HT1080 (cell line): ENCODE data around the gene ZNF658. TPM values are rescaled to one million over a fixed set of nuclear protein-coding genes. Genes with fewer than 3 reads are reported as not detected.
"Not testable (repeated sequence)": the region's sequence is repeated elsewhere in the genome, so short reads cannot be mapped to it uniquely, and the experiment has no call there.

Experiments used
- DNase-seq: peaks from one replicate; pipeline ENCODE4 v3.0.0-alpha.2; 2015; ENCODE audit warnings: low read depth
- polyA plus RNA-seq, 2 experiments: library from polyadenylated mRNA; depleted of rRNA; stranded (reverse); fragments of >200 nt; gene quantifications; 2 replicates each; pipeline ENCODE4 v1.2.3, GENCODE V29; 2015
- small RNA-seq: library from RNA; depleted of rRNA; stranded (forward); fragments of <200 nt; gene quantifications from one replicate; pipeline ENCODE3, GENCODE V24; 2014
- total RNA-seq: library from RNA; depleted of rRNA; stranded (reverse); fragments of >200 nt; shearing (Covaris generic); gene quantifications from 2 replicates; pipeline ENCODE4 v1.2.3, GENCODE V29; 2014; rRNA removed

ZNF658 gene
- total RNA-seq, result 2.2 and 2.6 TPM in 2 replicates
- polyA plus RNA-seq (2015; cell fraction: cytosol; rRNA removed), result 1.4 and 2.0 TPM in 2 replicates
- 4.1 and 5.3 TPM in 2 replicates for polyA plus RNA-seq (2015; cell fraction: nucleus; rRNA removed)

GRCh38 chr9:66900490-66901131 is at the start of gene ZNF658:
TSS of gene ZNF658 (plus strand) at chr9:66900725. CDS start at chr9:66903562, 2,837 bp downstream.
- peak; percentile 82 for DNase-seq

GRCh38 chr9:66861732-66862131 is 38.8 kb upstream of the ZNF658 start:
- not testable (repeated sequence) for DNase-seq

GRCh38 chr9:66868660-66869059 is 31.9 kb upstream of the ZNF658 start:
- not testable (repeated sequence) for DNase-seq

DNA sequence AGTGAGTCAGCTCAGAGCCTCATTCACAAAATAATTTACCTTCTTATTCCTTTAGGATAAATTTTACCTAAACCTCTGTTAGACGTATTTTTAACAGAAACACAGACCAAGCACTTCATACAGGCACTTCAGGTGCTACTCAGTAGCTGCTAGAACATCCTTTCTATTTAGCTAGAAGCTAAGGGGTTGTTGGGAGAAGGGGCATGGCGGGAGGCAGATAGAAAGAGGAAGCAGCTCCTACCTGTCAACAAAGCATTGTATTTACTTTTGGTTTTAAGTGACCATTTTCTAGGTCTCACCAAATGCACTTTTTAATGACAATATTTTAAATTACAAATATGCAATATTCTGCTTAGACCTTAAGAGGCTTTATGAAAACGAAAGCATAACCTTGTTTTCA is 19.9 kb upstream of the ZNF658 start:
- not testable (repeated sequence) for DNase-seq

DNA sequence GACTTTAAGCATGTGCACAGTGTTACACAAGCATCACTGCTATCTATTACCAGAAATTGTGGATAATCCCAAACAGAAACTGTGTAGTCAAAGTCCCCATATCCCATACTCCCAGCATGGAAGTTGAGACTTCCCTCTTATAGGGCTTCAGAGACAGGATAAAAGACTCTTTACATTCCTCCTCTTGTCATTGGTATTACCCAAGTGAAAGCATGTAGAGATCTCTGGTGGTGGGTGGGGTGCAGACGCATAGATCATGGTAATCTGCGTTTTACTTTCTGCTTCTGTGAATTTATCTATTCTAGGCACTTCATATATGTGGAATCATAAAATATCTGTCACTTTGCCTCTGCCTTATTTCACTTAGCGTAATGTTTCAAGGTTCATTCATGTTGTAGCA is 18.7 kb upstream of the ZNF658 start:
- DNase-seq, result not testable (repeated sequence)

DNA sequence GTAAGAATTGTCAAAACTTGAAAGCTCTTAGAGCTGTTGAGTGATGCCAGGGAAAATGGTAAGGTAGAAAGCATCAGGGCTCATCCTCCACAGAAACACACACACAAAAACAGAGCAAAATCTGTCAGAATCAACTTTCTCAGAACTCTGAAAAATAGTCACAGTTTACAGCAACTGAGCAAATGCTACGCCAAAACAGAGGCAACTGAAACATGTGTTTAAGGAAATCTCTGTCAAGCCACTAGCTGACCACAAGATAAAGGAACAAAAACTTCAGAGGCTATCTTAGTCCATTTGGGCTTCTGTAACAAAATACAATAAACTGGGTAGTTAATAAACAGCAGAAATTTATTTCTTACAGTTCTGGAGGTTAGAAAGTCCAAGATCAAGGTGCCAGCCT is 10.2 kb upstream of the ZNF658 start:
- not testable (repeated sequence) for DNase-seq

DNA sequence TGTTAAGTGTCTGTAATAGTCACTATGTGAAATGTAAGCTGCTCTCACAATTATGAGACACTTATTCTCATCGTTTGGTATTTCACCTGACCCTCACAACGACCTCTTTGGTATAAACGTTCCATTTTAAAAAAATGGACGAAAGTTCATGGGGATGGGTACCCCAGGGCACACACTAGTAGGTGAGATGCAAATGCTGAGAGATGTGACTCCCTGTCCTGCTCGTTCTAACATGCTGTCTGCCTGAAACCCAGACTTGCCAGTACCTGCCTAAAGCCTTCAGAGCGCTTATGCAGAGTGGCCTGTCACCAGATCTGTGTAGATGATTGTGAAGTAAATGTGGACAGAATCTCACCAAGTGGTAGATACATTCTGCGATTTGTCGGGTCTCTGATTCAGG is 616 bp downstream of the ZNF658 start:
- not testable (repeated sequence) for DNase-seq

- not testable (repeated sequence) for DNase-seq
These were observed 9.0 kb downstream of the ZNF658 start for GRCh38 chr9:66909560-66909959.

DNA sequence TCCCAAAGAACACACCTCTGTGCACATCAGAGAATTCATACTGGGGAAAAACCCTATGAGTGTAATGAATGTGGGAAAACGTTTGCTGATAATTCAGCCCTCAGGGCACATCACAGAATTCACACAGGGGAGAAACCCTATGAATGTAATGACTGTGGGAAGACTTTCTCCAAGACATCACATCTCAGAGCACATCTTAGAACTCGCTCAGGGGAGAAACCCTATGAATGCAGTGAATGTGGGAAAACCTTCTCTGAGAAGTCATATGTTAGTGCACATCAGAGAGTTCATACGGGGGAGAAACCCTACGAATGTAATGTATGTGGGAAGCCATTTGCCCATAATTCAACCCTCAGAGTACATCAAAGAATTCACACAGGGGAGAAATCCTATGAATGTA is 19.5 kb downstream of the ZNF658 start:
- DNase-seq, result not testable (repeated sequence)

DNA sequence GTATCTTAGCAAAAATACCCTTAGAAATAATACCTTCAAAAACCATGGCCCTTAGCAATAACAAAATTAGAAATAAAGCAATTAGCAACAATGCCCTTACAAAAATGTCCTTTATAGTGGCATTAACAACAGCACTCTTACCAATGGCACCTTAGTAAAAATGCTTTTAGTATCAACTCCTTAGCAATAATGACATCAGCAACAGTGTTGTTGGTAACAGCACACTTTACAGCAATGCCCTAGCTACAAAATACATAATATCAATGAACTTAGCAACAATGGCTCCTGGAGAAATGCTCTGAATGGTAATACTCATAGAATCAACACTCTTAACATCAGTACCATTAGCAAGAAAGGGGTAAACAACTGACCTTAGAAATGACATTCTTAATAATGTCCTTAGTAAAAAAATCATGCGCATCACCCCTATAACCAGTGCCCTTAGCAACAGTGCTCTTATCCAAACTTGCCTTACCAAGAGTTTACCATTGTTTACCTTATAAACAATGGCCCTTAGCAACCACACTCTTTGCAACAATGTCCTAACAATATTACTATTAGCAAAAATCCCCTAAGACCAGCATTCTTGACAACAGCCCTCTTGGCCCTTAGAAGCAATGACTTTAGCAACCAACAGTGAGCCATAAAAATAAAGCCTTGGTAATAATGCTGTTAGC is 35.8 kb downstream of the ZNF658 start:
- DNase-seq, result not testable (repeated sequence)

DNA sequence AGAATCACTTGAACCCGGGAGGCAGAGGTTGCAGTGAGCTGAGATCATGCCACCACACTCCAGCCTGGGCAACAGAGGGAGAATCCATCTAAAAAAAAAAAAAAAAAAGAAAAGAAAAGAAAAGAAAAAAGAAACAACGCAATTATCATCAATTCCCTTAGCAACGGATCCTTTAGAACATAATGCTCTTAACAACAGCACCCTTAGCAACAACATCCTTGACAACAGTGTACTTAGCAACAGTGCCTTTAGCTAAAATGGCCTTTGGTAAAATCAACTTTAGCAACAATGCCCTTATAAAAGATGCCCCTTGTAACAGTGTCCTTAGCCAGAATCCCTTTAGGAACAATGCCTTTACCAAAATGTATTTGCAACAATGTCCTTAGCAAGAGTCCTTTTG is 37.1 kb downstream of the ZNF658 start:
- DNase-seq, result not testable (repeated sequence)

- DNase-seq, result not testable (repeated sequence)
These were observed 37.8 kb downstream of the ZNF658 start for GRCh38 chr9:66938322-66938721.

- DNase-seq, result not testable (repeated sequence)
These were observed 39.6 kb downstream of the ZNF658 start for GRCh38 chr9:66939878-66940830.

- DNase-seq, result not testable (repeated sequence)
These were observed 42.1 kb downstream of the ZNF658 start for GRCh38 chr9:66942400-66943155.

- DNase-seq, result peak; percentile 16
These were observed 52.1 kb downstream of the ZNF658 start for GRCh38 chr9:66952576-66952975.

Small RNAs within 50 kb of the gene (small RNA-seq; reads per million reads assigned to genes)
- gene AL353770.2, result not detected

Other genes starting within 250 kb of the ZNF658 start
- not detected in 2 replicates for gene SPATA31A3, start 91.8 kb downstream of the ZNF658 start, total RNA-seq